SU-DHL-6 (cell line): Measurements from ENCODE around the gene RALY.

ENCODE experiments used
- H2AFZ ChIP-seq: fragments of 200-600 bp; sonication (generic); 2 replicates; pipeline ENCODE4 v1.6.1; 2014; ENCODE audit warnings: low read depth, mild to moderate bottlenecking, moderate library complexity, mixed read lengths, antibody characterized with exemption, low read length; ENCODE audit not compliant: severe bottlenecking
- H3F3A ChIP-seq: fragments of 200-600 bp; shearing (Covaris generic); 2 replicates; pipeline ENCODE4 v1.6.0; 2016; ENCODE audit warnings: antibody characterized with exemption, mild to moderate bottlenecking; ENCODE audit not compliant: insufficient read depth
- H3K27ac ChIP-seq: fragments of 200-600 bp; sonication (generic); 2 replicates; pipeline ENCODE4 v1.5.1; 2016; ENCODE audit warnings: low read depth, mild to moderate bottlenecking, low read length, moderate library complexity, mixed read lengths
- H3K27me3 ChIP-seq: fragments of 200-600 bp; sonication (generic), shearing (Covaris generic); 2 replicates; pipeline ENCODE4 v1.6.0; 2014; ENCODE audit warnings: mild to moderate bottlenecking, low read length
- H3K36me3 ChIP-seq: fragments of 200-600 bp; sonication (generic); 2 replicates; pipeline ENCODE4 v1.6.1; 2014; ENCODE audit warnings: mild to moderate bottlenecking, low read length, mixed read lengths
- H3K4me2 ChIP-seq: fragments of 300-600, 200-600 bp; shearing (Covaris generic), sonication (generic); 2 replicates; pipeline ENCODE4 v1.6.0; 2014; ENCODE audit warnings: low read length, low read depth, mild to moderate bottlenecking; ENCODE audit not compliant: poor library complexity, severe bottlenecking
- H3K4me3 ChIP-seq: fragments of 200-600 bp; sonication (generic); 2 replicates; pipeline ENCODE4 v1.5.1; 2014; ENCODE audit warnings: antibody characterized with exemption, low read length, mild to moderate bottlenecking, mixed read lengths; ENCODE audit not compliant: insufficient read depth, poor library complexity, severe bottlenecking
- H3K79me2 ChIP-seq: fragments of 200-600 bp; sonication (generic); 2 replicates; pipeline ENCODE4 v1.6.1; 2014; ENCODE audit warnings: mild to moderate bottlenecking, low read length, moderate library complexity; ENCODE audit not compliant: insufficient read depth
- H3K9ac ChIP-seq: fragments of 200-600 bp; sonication (generic); 2 replicates; pipeline ENCODE4 v1.7.0; 2014; ENCODE audit warnings: mild to moderate bottlenecking, low read length
- H3K9me2 ChIP-seq: fragments of 200-600 bp; sonication (generic); replicated peaks from 2 replicates; pipeline ENCODE4 v1.6.1; 2014; ENCODE audit warnings: low read length; ENCODE audit not compliant: insufficient read depth
- H3K9me3 ChIP-seq: fragments of 200-600 bp; sonication (generic); 2 replicates; pipeline ENCODE4 v1.6.1; 2014; ENCODE audit warnings: low read length, mixed read lengths; ENCODE audit not compliant: insufficient read depth
- H4K20me1 ChIP-seq: fragments of 200-600 bp; sonication (generic); 2 replicates; pipeline ENCODE4 v1.6.1; 2014; ENCODE audit warnings: low read depth, mild to moderate bottlenecking, antibody characterized with exemption, low read length, moderate library complexity, mixed read lengths
- EZH2phosphoT487 ChIP-seq: fragments of 200-600 bp; sonication (generic), shearing (Covaris generic); conservative IDR thresholded peaks from 2 replicates; pipeline ENCODE4 v1.6.1; 2018; ENCODE audit warnings: mild to moderate bottlenecking, antibody characterized with exemption, low read length, moderate library complexity, mixed read lengths
- TF ChIP-seq, protein P1 (sequence below): fragments of 200-600 bp; sonication (generic); IDR thresholded peaks from one replicate; pipeline ENCODE4 v1.5.1; 2017; ENCODE audit warnings: antibody characterized with exemption, mild to moderate bottlenecking, low read length, moderate library complexity; ENCODE audit not compliant: insufficient read depth, poor library complexity, severe bottlenecking

RALY gene

DNA sequence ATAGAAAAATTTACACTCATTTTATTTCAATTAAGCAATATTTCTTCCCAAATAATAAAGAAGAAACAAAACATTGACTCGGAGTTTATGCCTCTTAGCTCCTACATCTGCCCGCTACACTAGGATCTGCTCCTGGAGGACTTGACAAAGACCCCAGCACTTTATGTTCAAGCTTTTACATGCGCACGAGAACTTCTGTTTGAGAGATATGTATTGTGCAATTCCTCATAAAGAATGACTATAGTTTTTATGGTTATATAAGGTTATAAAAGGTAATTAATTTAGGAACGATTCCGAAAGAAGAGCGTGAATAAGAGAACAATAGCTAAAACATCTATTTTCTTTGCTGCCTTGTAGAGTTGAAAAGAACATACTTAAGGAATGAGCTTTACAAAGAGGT lies 12.4 kb upstream of the RALY start:
- Histone ChIP-seq H3F3A (no peaks in the 10 kb centered on the region), H3K27me3 (no peaks in the 10 kb centered on the region), H3K27ac (no peak overlapping the region), H4K20me1 (no peaks in the 10 kb centered on the region), H3K4me2 (no peak overlapping the region), H3K36me3 (no peaks in the 10 kb centered on the region), H2AFZ (no peak overlapping the region), H3K9me3 (no peaks in the 10 kb centered on the region), H3K9me2 (no peaks in the 10 kb centered on the region), H3K9ac (no peak overlapping the region), H3K79me2 (no peaks in the 10 kb centered on the region), H3K4me3 (no peak overlapping the region)
- no peak for TF ChIP-seq EZH2phosphoT487
- TF ChIP-seq, protein P1, sequence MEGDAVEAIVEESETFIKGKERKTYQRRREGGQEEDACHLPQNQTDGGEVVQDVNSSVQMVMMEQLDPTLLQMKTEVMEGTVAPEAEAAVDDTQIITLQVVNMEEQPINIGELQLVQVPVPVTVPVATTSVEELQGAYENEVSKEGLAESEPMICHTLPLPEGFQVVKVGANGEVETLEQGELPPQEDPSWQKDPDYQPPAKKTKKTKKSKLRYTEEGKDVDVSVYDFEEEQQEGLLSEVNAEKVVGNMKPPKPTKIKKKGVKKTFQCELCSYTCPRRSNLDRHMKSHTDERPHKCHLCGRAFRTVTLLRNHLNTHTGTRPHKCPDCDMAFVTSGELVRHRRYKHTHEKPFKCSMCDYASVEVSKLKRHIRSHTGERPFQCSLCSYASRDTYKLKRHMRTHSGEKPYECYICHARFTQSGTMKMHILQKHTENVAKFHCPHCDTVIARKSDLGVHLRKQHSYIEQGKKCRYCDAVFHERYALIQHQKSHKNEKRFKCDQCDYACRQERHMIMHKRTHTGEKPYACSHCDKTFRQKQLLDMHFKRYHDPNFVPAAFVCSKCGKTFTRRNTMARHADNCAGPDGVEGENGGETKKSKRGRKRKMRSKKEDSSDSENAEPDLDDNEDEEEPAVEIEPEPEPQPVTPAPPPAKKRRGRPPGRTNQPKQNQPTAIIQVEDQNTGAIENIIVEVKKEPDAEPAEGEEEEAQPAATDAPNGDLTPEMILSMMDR: no peak

DNA sequence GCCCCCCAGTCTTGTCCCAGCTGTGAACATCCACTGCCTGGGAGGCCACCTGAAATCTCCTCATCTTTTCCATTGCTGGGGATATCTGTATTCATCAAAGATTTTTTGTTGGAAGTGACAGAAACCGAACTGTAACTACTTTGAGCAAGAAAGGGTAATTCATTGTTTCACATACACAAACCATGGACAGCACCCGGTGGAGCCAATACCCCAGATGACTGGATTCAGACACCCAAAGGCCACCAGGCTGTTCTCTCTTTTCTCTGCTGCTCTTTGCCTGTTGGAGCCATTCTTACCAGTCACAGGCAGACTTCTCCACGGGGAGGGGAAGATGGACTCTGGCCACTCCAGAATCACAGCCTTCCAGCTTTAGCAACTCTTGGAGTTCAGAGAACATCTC lies 11.7 kb upstream of the RALY start:
- H4K20me1 ChIP-seq: no peaks in the 10 kb centered on the region
- TF ChIP-seq, protein P1: no peak
- TF ChIP-seq EZH2phosphoT487: no peak
- no peak overlapping the region for H3K9ac ChIP-seq
- no peak overlapping the region for H2AFZ ChIP-seq
- H3K79me2 ChIP-seq: no peaks in the 10 kb centered on the region
- H3K9me3 ChIP-seq: no peaks in the 10 kb centered on the region
- no peaks in the 10 kb centered on the region for H3K36me3 ChIP-seq
- H3K27ac ChIP-seq: no peak overlapping the region
- H3K9me2 ChIP-seq: no peaks in the 10 kb centered on the region
- H3K27me3 ChIP-seq: no peaks in the 10 kb centered on the region
- no peak overlapping the region for H3K4me2 ChIP-seq
- no peak overlapping the region for H3K4me3 ChIP-seq
- H3F3A ChIP-seq: no peaks in the 10 kb centered on the region

DNA sequence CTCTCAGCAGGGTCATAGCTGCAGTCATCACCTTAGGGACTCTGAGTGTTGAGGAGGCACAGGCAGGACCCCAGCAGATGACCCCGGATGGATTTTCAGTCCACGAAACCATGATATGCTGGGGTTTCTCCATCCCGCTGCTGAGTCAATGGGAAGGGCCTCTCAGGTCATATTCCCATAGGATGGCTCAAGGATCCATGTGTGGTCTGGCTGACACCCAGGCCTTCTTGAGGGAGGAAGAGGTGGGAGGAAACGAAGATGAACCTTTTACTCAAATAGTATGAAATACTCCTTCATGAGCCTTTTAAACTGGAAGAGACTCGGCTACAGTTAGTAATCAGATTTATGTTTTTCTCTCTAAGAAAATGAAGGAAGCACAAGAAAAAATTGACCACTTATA lies 10.3 kb upstream of the RALY start:
- H3K9ac ChIP-seq: no peak overlapping the region
- no peaks in the 10 kb centered on the region for H4K20me1 ChIP-seq
- H3K4me2 ChIP-seq: no peak overlapping the region
- no peak overlapping the region for H3K4me3 ChIP-seq
- no peaks in the 10 kb centered on the region for H3K9me3 ChIP-seq
- no peak overlapping the region for H2AFZ ChIP-seq
- no peak overlapping the region for H3K27ac ChIP-seq
- no peaks in the 10 kb centered on the region for H3K9me2 ChIP-seq
- H3F3A ChIP-seq: no peaks in the 10 kb centered on the region
- TF ChIP-seq EZH2phosphoT487: no peak
- TF ChIP-seq, protein P1: no peak
- H3K36me3 ChIP-seq: no peaks in the 10 kb centered on the region
- H3K79me2 ChIP-seq: no peaks in the 10 kb centered on the region
- H3K27me3 ChIP-seq: no peaks in the 10 kb centered on the region

DNA sequence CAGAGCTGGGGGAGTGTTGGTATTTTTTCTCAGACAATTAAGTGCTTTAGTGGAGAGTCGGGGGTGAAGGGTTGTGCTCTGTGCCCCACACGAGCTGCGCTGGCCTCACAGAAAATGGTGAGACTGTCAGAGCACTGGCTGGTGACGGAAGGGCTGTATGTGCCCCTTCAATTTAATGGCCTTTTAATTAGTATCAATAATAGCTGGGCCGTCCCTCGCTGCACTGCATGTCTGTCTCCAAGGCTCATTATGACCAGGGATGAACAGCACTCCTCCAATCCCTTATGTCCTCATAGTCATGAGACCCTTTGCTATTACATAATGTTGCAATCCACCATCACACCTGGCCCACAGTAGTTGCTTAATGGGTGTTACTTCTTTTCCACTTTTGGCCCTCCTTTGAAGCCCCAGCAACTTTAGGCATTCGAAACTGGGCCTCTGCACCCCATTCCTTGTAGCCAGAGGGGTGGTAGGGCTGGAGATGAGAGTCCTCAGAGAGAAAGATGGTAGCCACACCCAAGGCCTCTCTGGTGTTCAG lies 9.5 kb upstream of the RALY start:
- Histone ChIP-seq H3K36me3 (no peaks in the 10 kb centered on the region), H3K79me2 (no peaks in the 10 kb centered on the region), H3K4me2 (no peak overlapping the region), H3K27me3 (no peaks in the 10 kb centered on the region), H3K9ac (no peak overlapping the region), H4K20me1 (no peaks in the 10 kb centered on the region), H3K4me3 (no peak overlapping the region), H3K27ac (no peak overlapping the region), H3F3A (no peaks in the 10 kb centered on the region), H2AFZ (no peak overlapping the region), H3K9me2 (no peaks in the 10 kb centered on the region), H3K9me3 (no peaks in the 10 kb centered on the region)
- TF ChIP-seq, protein P1: no peak
- no peak for TF ChIP-seq EZH2phosphoT487
